Endothelial cell of umbilical vein (primary cell): ENCODE measurements around the gene ZFP62. TPM values are rescaled to one million over a fixed set of nuclear protein-coding genes. Genes with fewer than 3 reads are reported as not detected.

Source experiments
- BruUV-seq: library from RNA; stranded (reverse); fragments of 400-500 nt; replicated peaks from 2 replicates; lab custom pipeline; 2021; lab: Mats Ljungman, UMichigan
- CTCF ChIA-PET: fragments of 300-600, 350-600 bp; sonication (Branson Sonifier 250); formaldehyde crosslinking; loops from one replicate; lab custom pipeline; 2021; ENCODE audit warnings: antibody characterized with exemption, inconsistent platforms; lab: Charles Lee
- POLR2A ChIA-PET: fragments of 300-600, 350-600 bp; sonication (Branson Sonifier 250); formaldehyde crosslinking; loops from one replicate; lab custom pipeline; 2021; ENCODE audit warnings: antibody characterized with exemption, inconsistent platforms; lab: Charles Lee
- DNase-seq: peaks from one replicate; pipeline ENCODE4 v3.0.0-alpha.2; 2011; ENCODE audit warnings: low read depth, low spot score
- FAIRE-seq: peaks from 2 replicates; lab custom pipeline; 2011; peaks lifted over from hg19 to GRCh38; lab: Jason Lieb, UNC
- H2AFZ ChIP-seq: 2 replicates; pipeline ENCODE4 v1.6.0; 2012; ENCODE audit warnings: low read depth, low read length, control low read depth, inconsistent platforms
- H3K27ac ChIP-seq: 2 replicates; pipeline ENCODE4 v1.5.1; 2011; ENCODE audit warnings: low read depth, mild to moderate bottlenecking, control low read depth, low read length, moderate library complexity; ENCODE audit not compliant: insufficient read depth
- H3K27me3 ChIP-seq, 2 experiments: 2 replicates each; pipeline versions ENCODE4 v1.6.0 to v1.6.1; 2011; ENCODE audit warnings: low read length in 2 of 2, mixed read lengths in 1 of 2; ENCODE audit not compliant: control insufficient read depth in 2 of 2, insufficient read depth in 2 of 2
- H3K36me3 ChIP-seq, 2 experiments: 2 replicates in 1 of 2; 3 replicates in 1 of 2; pipeline ENCODE4 v1.5.1; 2011; ENCODE audit warnings: low read length in 2 of 2, mild to moderate bottlenecking in 1 of 2, moderate library complexity in 1 of 2; ENCODE audit not compliant: control insufficient read depth in 2 of 2, insufficient read depth in 2 of 2; ENCODE audit errors: extremely low read depth in 1 of 2
- H3K4me1 ChIP-seq: 3 replicates; pipeline ENCODE4 v1.5.1; 2011; ENCODE audit warnings: mild to moderate bottlenecking, low read length; ENCODE audit not compliant: control insufficient read depth, insufficient read depth; ENCODE audit errors: extremely low read depth
- H3K4me2 ChIP-seq: 2 replicates; pipeline ENCODE4 v1.6.1; 2011; ENCODE audit warnings: low read length, control low read depth, mixed read lengths; ENCODE audit not compliant: insufficient read depth
- H3K4me3 ChIP-seq, 3 experiments: fragments of 200-600 bp in 1 of 3; sonication (generic), shearing (Covaris generic) in 1 of 3; replicated peaks in 1 of 3; 2 replicates each; pipeline ENCODE4 v1.5.1; 2011 to 2016; ENCODE audit warnings: control low read depth in 3 of 3, low read length in 3 of 3, mild to moderate bottlenecking in 2 of 3, inconsistent platforms in 1 of 3, low read depth in 1 of 3, moderate library complexity in 1 of 3; ENCODE audit not compliant: insufficient read depth in 1 of 3
- H3K79me2 ChIP-seq: 2 replicates; pipeline ENCODE4 v1.6.0; 2012; ENCODE audit warnings: low read length, inconsistent platforms; ENCODE audit not compliant: control insufficient read depth, insufficient read depth
- H3K9ac ChIP-seq: replicated peaks from 2 replicates; pipeline ENCODE3; 2011; ENCODE audit warnings: low read length, control low read depth; ENCODE audit not compliant: insufficient read depth; ENCODE audit errors: extremely low read depth
- H3K9me1 ChIP-seq: replicated peaks from 3 replicates; pipeline ENCODE4 v1.6.0; 2011; ENCODE audit warnings: mild to moderate bottlenecking, low read length; ENCODE audit not compliant: control insufficient read depth, insufficient read depth; ENCODE audit errors: extremely low read depth
- H3K9me3 ChIP-seq: replicated peaks from 2 replicates; pipeline ENCODE4 v1.5.1; 2012; ENCODE audit warnings: low read length, inconsistent platforms; ENCODE audit not compliant: control insufficient read depth, insufficient read depth
- H4K20me1 ChIP-seq: replicated peaks from 2 replicates; pipeline ENCODE3; 2011; ENCODE audit warnings: mild to moderate bottlenecking, low read length; ENCODE audit not compliant: control insufficient read depth, insufficient read depth; ENCODE audit errors: extremely low read depth
- EZH2 ChIP-seq: IDR thresholded peaks from 2 replicates; pipeline ENCODE4 v1.6.1; 2012; ENCODE audit warnings: borderline replicate concordance, low read depth, mild to moderate bottlenecking, moderate library complexity, low read length, inconsistent platforms; ENCODE audit not compliant: severe bottlenecking
- FOS ChIP-seq: IDR thresholded peaks from 2 replicates; pipeline ENCODE4 v1.6.1; 2011; ENCODE audit warnings: mild to moderate bottlenecking, low read length, moderate library complexity, borderline replicate concordance; ENCODE audit not compliant: insufficient read depth
- GATA2 ChIP-seq: IDR thresholded peaks from 2 replicates; pipeline ENCODE4 v1.7.0; 2011; ENCODE audit warnings: low read depth, mild to moderate bottlenecking, moderate library complexity, mixed read lengths, low read length; ENCODE audit not compliant: insufficient read length, insufficient read depth
- JUN ChIP-seq: IDR thresholded peaks from 2 replicates; pipeline ENCODE4 v1.6.1; 2011; ENCODE audit warnings: borderline replicate concordance, low read depth; ENCODE audit not compliant: insufficient read length, insufficient read depth
- MYC ChIP-seq: IDR thresholded peaks from one replicate; pipeline ENCODE4 v1.6.1; 2011; ENCODE audit warnings: mild to moderate bottlenecking, low read depth, low read length
- POLR2A ChIP-seq: IDR thresholded peaks from 2 replicates; pipeline ENCODE4 v1.6.1; 2012; ENCODE audit warnings: low read depth, mild to moderate bottlenecking, control low read depth, low read length
- POLR2AphosphoS5 ChIP-seq: IDR thresholded peaks from 2 replicates; pipeline ENCODE4 v1.6.1; 2012; ENCODE audit warnings: low read depth, mild to moderate bottlenecking, control low read depth, low read length, moderate library complexity; ENCODE audit not compliant: insufficient read depth
- dilution Hi-C: fragments of 300-500 bp; cut with MboI; formaldehyde crosslinking; loops from one replicate; pipeline ENCODE4 v1.15.0; 2019; ENCODE audit warnings: low sequenced_read_pairs; ENCODE audit not compliant: extremely low pct_ligation_motif_present
- intact Hi-C: fragments of 100-400 bp; cut with micrococcal nuclease; formaldehyde crosslinking; loops from one replicate; pipeline ENCODE4 v1.10.0; 2022
- polyA plus RNA-seq, 4 experiments: library from polyadenylated mRNA; depleted of rRNA in 3 of 4; stranded (reverse) in 3 of 4; unstranded in 1 of 4; fragments of >200 nt; gene quantifications; 2 replicates each; pipeline versions ENCODE4 v1.2.1 to v1.2.3, GENCODE V29; 2011 to 2012; ENCODE audit warnings: missing spikeins in 1 of 4
- total RNA-seq: library from RNA; stranded (reverse); gene quantifications from 2 replicates; pipeline ENCODE4 v1.2.3, GENCODE V29; 2021
- TF ChIP-seq, protein P1 (sequence below), 2 donors: IDR thresholded peaks; 1 replicate in 1 of 2; 2 replicates in 1 of 2; pipeline ENCODE4 v1.5.1; 2011; ENCODE audit warnings: low read length in 2 of 2, mild to moderate bottlenecking in 2 of 2, moderate library complexity in 2 of 2, control low read depth in 1 of 2, inconsistent platforms in 1 of 2, low read depth in 1 of 2; ENCODE audit not compliant: insufficient read depth in 1 of 2; ENCODE audit errors: extremely low read depth in 1 of 2
- TF ChIP-seq, protein P2 (sequence below): IDR thresholded peaks from 2 replicates; pipeline ENCODE4 v1.6.1; 2011; ENCODE audit not compliant: insufficient read depth, insufficient read length

ZFP62 gene
- total and polyA plus RNA-seq, 2 donors (not counting 3 experiments of a cell fraction or from before 2014, with no cell fraction given) = 3.7 to 19.7 TPM

DNA sequence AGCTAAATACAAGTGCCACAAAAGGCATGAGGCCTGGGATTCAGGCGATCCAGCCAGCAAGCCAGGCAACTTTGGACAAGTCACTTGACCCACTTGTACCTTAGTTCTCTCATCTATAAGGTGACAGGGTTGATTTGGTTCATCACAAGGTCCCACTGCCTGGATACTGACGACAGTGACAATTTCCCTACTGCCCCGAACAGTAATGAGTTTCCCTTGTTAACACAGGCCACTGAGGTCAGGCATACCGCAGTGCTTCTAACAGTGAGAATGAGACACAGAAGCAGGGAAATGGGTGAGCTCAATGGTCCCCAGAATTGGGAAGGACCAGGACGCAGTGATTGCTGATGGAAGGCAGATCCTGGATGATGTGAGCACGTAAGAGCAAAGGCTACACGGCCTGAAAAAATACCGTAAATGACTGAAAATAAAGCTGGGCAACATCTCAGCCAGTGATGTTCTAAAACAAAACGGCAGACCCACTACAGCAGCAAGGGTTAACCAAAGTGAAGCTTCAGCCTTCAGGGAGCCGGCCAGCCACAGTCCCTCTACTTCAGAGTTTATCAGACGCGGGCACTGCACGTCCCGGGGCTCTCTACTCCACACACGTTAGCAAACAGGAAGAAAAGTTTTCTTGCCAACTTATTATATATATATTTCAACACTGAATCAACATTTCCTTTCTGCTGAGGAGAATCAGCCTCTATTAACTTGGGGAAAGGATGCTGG is 59.3 kb downstream of the ZFP62 start:
- peaks cover 51% of the 10 kb centered on the region for H3K79me2 ChIP-seq
- dilution Hi-C loops = no loop called here
- ChIA-PET CTCF (interaction anchor here (0.7 to 1.6 kb wide), 9 partner anchors 8 to 383 kb away, joined by 3 to 10 read pairs (median 4); no protein-coding TSS in a partner anchor), POLR2A (interaction anchor here (0.9 to 1.1 kb wide), 3 partner anchors 8 to 17 kb away, joined by 3 to 6 read pairs (median 3); no protein-coding TSS in a partner anchor)
- peak overlapping the region; percentile 27 for H3K27ac ChIP-seq
- peak overlapping the region; percentile 71 for H3K9ac ChIP-seq
- peak overlapping the region; percentile 46 to 98 (median 69) for H3K4me3 ChIP-seq
- H4K20me1 ChIP-seq = peaks cover 23% of the 10 kb centered on the region
- no peaks in the 10 kb centered on the region for H3K9me1 ChIP-seq
- peaks cover 2 to 3% of the 10 kb centered on the region in 2 experiments for H3K36me3 ChIP-seq
- peak overlapping the region; percentile 93 for H3K4me2 ChIP-seq
- FAIRE-seq (no peak), DNase-seq (peak; percentile 44)
- no peak overlapping the region for H2AFZ ChIP-seq
- H3K27me3 ChIP-seq = no peaks in the 10 kb centered on the region
- TSS peak; percentile 53 for BruUV-seq
- H3K9me3 ChIP-seq = no peaks in the 10 kb centered on the region
- intact Hi-C loops = loop anchor here (1.0 to 10.0 kb wide), 8 partner anchors 9 to 461 kb away; partner anchors contain the start of genes CNOT6, TRIM52 and ZFP62
- H3K4me1 ChIP-seq = peaks cover 38% of the 10 kb centered on the region
- TF ChIP-seq EZH2 (no peak), FOS (no peak), JUN (no peak), POLR2A (no peak), MYC (no peak), GATA2 (no peak), POLR2AphosphoS5 (no peak)
- TF ChIP-seq, protein P1, sequence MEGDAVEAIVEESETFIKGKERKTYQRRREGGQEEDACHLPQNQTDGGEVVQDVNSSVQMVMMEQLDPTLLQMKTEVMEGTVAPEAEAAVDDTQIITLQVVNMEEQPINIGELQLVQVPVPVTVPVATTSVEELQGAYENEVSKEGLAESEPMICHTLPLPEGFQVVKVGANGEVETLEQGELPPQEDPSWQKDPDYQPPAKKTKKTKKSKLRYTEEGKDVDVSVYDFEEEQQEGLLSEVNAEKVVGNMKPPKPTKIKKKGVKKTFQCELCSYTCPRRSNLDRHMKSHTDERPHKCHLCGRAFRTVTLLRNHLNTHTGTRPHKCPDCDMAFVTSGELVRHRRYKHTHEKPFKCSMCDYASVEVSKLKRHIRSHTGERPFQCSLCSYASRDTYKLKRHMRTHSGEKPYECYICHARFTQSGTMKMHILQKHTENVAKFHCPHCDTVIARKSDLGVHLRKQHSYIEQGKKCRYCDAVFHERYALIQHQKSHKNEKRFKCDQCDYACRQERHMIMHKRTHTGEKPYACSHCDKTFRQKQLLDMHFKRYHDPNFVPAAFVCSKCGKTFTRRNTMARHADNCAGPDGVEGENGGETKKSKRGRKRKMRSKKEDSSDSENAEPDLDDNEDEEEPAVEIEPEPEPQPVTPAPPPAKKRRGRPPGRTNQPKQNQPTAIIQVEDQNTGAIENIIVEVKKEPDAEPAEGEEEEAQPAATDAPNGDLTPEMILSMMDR (IDR thresholded peaks at IDR 0.05; ENCODE audit: extremely low read depth in 1 of 2, insufficient read depth in 1 of 2, low read depth in 1 of 2, low read length in 2 of 2) = no peak
- TF ChIP-seq, protein P2, sequence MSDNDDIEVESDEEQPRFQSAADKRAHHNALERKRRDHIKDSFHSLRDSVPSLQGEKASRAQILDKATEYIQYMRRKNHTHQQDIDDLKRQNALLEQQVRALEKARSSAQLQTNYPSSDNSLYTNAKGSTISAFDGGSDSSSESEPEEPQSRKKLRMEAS = no peak
